Measurements from ENCODE around the gene EPB41L4A.

EPB41L4A gene

DNA sequence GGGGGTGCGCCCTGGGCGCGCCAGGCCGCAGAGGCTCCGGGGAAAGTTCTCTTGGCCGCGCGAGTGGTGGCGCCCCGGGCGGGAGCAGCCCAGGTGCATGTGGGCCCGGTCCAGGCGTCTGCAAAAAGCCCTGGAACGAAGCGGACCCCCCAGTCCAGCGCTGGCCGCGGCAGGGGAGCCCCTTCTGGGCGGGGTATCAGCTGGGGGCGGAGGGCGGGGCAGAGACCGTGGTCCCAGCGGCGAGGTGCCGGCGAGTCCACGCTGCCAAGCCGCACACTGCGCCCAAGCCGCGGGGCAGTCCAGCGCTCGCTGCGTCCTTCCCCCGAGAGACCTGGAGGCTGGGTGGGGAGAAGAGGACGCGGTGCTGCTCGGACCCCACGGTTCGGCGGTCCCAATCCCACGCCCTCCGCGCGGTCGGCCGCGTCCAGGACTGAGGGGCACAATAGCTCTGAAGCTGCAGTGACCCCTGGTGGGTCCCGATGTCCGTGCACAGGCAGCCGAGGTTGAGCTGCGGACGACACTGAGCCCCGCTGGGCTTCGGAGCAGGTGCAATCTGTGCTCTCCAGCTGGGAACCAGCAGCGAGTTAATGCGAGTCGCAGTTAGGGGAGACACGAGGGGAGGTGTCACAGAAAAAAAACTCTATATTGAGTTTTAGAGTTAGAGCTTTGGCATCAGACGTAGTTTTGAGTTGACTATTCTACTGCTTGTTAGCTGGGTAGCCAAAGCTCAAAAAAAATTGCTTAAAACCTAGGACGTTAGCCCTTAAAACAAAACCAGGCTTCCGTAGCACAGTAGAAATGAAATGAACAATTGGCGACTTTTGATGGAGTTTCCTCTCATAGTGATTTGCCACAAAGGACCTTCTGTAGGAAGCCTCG lies 1.1 kb upstream of the EPB41L4A start:
- H3K27me3 ChIP-seq (ENCODE audit: control insufficient read depth in 1 of 2, insufficient read depth in 2 of 2, low read length in 2 of 2), result peaks cover 0 to 22% of the 10 kb centered on the region in 2 donors
- H3K4me1 ChIP-seq (ENCODE audit: control insufficient read depth, insufficient read depth, low read length), result peaks cover 6% of the 10 kb centered on the region
- no peaks in the 10 kb centered on the region for H3K9me3 ChIP-seq (ENCODE audit: control insufficient read depth in 2 of 2, low read length in 2 of 2)
- H3K36me3 ChIP-seq (ENCODE audit: control insufficient read depth in 2 of 2, insufficient read depth in 2 of 2, low read length in 2 of 2), result no peaks in the 10 kb centered on the region
- H3K27ac ChIP-seq (ENCODE audit: low read length), result no peak overlapping the region
- H3K9ac ChIP-seq (ENCODE audit: low read length in 2 of 2), result no peak overlapping the region
- peak overlapping the region; percentile 71 to 80 for H3K4me3 ChIP-seq (ENCODE audit: low read length in 2 of 2)

DNA sequence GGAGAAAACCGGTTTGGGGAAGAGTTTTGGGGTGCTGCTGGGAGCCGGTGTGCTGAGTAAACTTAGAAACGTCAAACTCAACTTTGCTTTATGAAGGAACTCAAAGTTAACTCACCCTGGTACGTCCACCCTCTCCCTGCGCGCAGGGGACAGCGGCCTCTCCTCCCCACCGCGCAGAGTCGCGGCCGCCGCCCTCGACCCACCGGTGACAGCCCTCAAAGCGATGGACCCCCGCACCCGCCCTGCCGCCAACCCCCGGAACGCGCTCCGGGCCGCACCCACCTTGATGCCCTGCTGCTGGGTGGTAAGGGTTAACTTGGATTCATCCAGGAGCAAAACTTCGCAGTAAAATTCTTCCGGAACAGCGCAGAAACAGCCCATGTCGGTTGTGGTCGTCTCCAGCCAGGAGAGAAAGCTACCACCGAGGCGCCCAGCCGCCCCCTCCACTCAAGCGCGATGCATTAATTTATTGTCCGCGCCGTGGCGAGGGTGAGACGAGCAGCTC lies 366 bp downstream of the EPB41L4A start:
- no peaks in the 10 kb centered on the region for H3K9me3 ChIP-seq (ENCODE audit: control insufficient read depth in 2 of 2, low read length in 2 of 2)
- peak overlapping the region; percentile 4 to 30 for H3K9ac ChIP-seq (ENCODE audit: low read length in 2 of 2)
- no peak overlapping the region for H3K27ac ChIP-seq (ENCODE audit: low read length)
- peaks cover 0 to 22% of the 10 kb centered on the region in 2 donors for H3K27me3 ChIP-seq (ENCODE audit: control insufficient read depth in 1 of 2, insufficient read depth in 2 of 2, low read length in 2 of 2)
- peak overlapping the region; percentile 71 to 80 for H3K4me3 ChIP-seq (ENCODE audit: low read length in 2 of 2)
- no peaks in the 10 kb centered on the region for H3K36me3 ChIP-seq (ENCODE audit: control insufficient read depth in 2 of 2, insufficient read depth in 2 of 2, low read length in 2 of 2)
- H3K4me1 ChIP-seq (ENCODE audit: control insufficient read depth, insufficient read depth, low read length), result peaks cover 6% of the 10 kb centered on the region

DNA sequence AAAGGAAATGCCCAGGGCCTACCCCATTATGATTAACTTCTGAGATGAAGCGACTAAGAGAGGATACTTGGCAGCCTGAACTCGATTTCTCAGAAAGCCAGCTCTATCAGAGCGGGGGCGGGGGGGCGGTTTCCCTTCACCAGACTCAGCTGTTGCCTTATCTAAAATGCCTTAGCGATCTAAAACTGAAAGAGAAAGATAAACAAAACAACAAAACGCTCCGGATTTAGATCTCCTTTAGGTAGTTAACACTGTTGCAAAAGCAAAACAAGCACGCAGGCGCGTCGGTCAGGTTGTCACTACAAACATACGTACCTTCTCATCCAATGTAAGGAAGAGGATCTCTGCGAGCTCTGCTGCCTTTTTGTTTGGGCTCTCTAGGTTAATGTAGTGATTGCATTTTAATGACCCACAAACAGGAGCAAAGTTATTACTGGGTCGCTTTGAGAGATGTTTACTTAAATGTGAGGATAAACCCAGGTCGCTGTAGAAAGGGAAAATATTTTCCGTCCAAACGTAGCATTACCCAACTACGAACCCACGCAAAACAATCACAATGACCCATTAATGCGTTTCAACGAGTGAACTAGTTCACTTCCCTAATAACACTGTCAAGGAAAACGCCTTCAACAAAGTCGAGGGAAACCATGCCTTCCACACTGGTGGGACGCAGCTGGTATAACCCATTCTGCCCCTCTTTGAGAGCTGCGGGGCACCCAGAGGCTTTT lies 982 bp downstream of the EPB41L4A start:
- H3K27ac ChIP-seq (ENCODE audit: low read length), result no peak overlapping the region
- H3K4me1 ChIP-seq (ENCODE audit: control insufficient read depth, insufficient read depth, low read length), result peaks cover 6% of the 10 kb centered on the region
- H3K36me3 ChIP-seq (ENCODE audit: control insufficient read depth in 2 of 2, insufficient read depth in 2 of 2, low read length in 2 of 2), result no peaks in the 10 kb centered on the region
- peak overlapping the region; percentile 71 to 80 for H3K4me3 ChIP-seq (ENCODE audit: low read length in 2 of 2)
- H3K9ac ChIP-seq (ENCODE audit: low read length in 2 of 2), result peak overlapping the region; percentile 4 to 30
- no peaks in the 10 kb centered on the region for H3K9me3 ChIP-seq (ENCODE audit: control insufficient read depth in 2 of 2, low read length in 2 of 2)
- H3K27me3 ChIP-seq (ENCODE audit: control insufficient read depth in 1 of 2, insufficient read depth in 2 of 2, low read length in 2 of 2), result peaks cover 0 to 22% of the 10 kb centered on the region in 2 donors

DNA sequence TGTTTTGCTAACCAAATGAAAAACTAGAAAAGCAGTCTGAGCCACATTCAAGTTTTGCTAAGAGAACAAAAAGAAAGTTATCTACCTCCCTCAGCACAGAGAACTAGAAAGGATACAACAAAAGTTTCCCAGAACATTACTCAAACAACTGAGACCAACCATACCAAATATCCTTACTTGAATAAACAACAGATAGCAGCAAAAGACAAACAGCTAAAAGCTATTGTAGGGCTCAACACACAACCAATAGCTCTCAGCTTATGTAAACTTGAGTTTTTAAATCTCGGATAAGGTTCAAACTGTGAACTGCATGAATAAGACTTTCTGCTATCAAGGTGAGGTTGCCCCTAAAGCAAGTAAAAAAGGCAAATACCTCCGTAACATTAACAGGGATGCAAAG lies 3.5 kb downstream of the EPB41L4A start:
- peaks cover 0 to 22% of the 10 kb centered on the region in 2 donors for H3K27me3 ChIP-seq (ENCODE audit: control insufficient read depth in 1 of 2, insufficient read depth in 2 of 2, low read length in 2 of 2)
- H3K27ac ChIP-seq (ENCODE audit: low read length), result no peak overlapping the region
- H3K4me3 ChIP-seq (ENCODE audit: low read length in 2 of 2), result no peak overlapping the region
- no peaks in the 10 kb centered on the region for H3K36me3 ChIP-seq (ENCODE audit: control insufficient read depth in 2 of 2, insufficient read depth in 2 of 2, low read length in 2 of 2)
- peaks cover 6% of the 10 kb centered on the region for H3K4me1 ChIP-seq (ENCODE audit: control insufficient read depth, insufficient read depth, low read length)
- no peaks in the 10 kb centered on the region for H3K9me3 ChIP-seq (ENCODE audit: control insufficient read depth in 2 of 2, low read length in 2 of 2)
- no peak overlapping the region for H3K9ac ChIP-seq (ENCODE audit: low read length in 2 of 2)

DNA sequence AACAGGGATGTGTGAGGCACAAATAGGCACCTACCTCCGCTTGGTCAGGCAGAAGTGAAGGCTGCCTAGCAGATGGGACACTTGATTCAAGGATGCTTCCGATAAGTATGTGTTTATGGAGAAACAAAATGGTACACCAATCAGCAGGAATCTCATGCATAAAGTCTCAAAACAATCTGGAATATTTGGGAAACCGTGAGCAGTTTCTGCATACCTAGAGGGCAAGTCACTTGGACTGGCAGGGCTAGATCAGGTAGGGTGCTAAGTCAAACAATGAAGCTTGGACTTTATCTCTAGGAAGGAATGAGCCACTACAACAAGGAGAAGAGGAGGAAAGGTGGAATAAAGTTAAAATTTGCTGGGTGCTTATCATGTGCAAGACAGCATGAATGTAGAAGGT lies 5.5 kb downstream of the EPB41L4A start:
- H3K9me3 ChIP-seq (ENCODE audit: control insufficient read depth in 2 of 2, low read length in 2 of 2), result no peaks in the 10 kb centered on the region
- H3K27ac ChIP-seq (ENCODE audit: low read length), result no peak overlapping the region
- H3K4me3 ChIP-seq (ENCODE audit: low read length in 2 of 2), result no peak overlapping the region
- peaks cover 0 to 9% of the 10 kb centered on the region in 2 donors for H3K27me3 ChIP-seq (ENCODE audit: control insufficient read depth in 1 of 2, insufficient read depth in 2 of 2, low read length in 2 of 2)
- H3K9ac ChIP-seq (ENCODE audit: low read length in 2 of 2), result no peak overlapping the region
- no peaks in the 10 kb centered on the region for H3K36me3 ChIP-seq (ENCODE audit: control insufficient read depth in 2 of 2, insufficient read depth in 2 of 2, low read length in 2 of 2)
- peaks cover under 1% of the 10 kb centered on the region for H3K4me1 ChIP-seq (ENCODE audit: control insufficient read depth, insufficient read depth, low read length)

DNA sequence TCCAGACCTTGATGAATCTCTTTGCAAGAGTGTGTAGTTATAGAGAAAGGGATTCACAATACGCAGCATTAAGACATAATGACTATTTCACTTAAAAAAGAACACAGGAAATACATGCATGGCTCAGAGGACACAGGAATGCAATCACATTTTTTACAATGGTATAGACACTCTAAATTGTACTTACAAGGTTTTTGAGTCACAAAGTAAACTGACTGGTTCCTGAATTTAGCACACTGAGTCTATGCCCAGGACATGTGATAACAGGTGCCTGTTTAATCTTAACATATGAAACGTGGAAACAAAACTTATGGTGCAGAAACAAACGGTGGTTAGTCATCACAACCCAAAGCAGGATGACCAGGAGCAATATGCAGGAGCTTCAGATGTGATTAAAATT lies 6.7 kb downstream of the EPB41L4A start:
- Histone ChIP-seq H3K4me1 (ENCODE audit: control insufficient read depth, insufficient read depth, low read length) (no peaks in the 10 kb centered on the region), H3K9me3 (ENCODE audit: control insufficient read depth in 2 of 2, low read length in 2 of 2) (no peaks in the 10 kb centered on the region), H3K36me3 (ENCODE audit: control insufficient read depth in 2 of 2, insufficient read depth in 2 of 2, low read length in 2 of 2) (no peaks in the 10 kb centered on the region), H3K9ac (ENCODE audit: low read length in 2 of 2) (no peak overlapping the region), H3K27me3 (ENCODE audit: control insufficient read depth in 1 of 2, insufficient read depth in 2 of 2, low read length in 2 of 2) (no peaks in the 10 kb centered on the region), H3K27ac (ENCODE audit: low read length) (no peak overlapping the region), H3K4me3 (ENCODE audit: low read length in 2 of 2) (no peak overlapping the region)

DNA sequence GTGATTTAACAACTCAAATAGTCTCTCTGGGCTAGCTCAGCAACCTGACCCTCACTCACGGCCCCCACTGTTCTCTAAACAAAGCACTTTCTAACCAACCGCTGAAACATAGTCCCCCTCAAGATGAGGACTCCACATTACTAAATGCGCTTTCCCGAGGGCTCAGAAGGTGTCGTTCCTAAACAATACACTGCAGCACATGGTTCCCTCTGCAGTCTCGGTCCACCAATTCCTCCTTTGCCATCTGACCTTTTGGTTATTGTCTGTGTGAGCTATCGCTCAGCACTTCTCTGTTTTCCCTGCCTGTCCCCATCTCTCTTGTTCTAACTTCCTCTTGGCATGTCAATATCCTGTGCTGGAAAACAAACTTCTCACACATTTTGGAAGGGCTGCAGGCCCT lies 7.2 kb downstream of the EPB41L4A start:
- H3K36me3 ChIP-seq (ENCODE audit: control insufficient read depth in 2 of 2, insufficient read depth in 2 of 2, low read length in 2 of 2), result no peaks in the 10 kb centered on the region
- H3K27me3 ChIP-seq (ENCODE audit: control insufficient read depth in 1 of 2, insufficient read depth in 2 of 2, low read length in 2 of 2), result no peaks in the 10 kb centered on the region
- no peaks in the 10 kb centered on the region for H3K4me1 ChIP-seq (ENCODE audit: control insufficient read depth, insufficient read depth, low read length)
- H3K9ac ChIP-seq (ENCODE audit: low read length in 2 of 2), result no peak overlapping the region
- no peak overlapping the region for H3K27ac ChIP-seq (ENCODE audit: low read length)
- no peaks in the 10 kb centered on the region for H3K9me3 ChIP-seq (ENCODE audit: control insufficient read depth in 2 of 2, low read length in 2 of 2)
- no peak overlapping the region for H3K4me3 ChIP-seq (ENCODE audit: low read length in 2 of 2)

DNA sequence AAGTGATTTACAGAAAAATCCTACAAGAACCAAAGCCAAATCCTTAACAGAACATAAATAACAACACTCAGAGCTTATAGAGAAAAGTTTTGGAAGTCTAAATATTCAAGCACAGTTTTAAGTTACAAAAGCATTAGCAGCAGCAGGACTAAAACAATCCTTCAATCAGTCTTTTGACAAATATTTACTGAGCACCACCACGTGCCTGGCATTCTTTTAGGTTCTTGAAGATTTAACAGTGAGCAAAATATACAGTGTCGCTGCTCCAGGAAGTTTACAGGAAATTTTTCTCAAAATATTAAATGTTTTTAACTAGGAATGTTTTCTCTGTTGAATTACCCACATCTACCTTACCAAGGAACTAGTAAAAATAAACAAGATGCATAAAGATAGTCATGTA lies 11.4 kb downstream of the EPB41L4A start:
- Histone ChIP-seq H3K27me3 (ENCODE audit: control insufficient read depth in 1 of 2, insufficient read depth in 2 of 2, low read length in 2 of 2) (no peaks in the 10 kb centered on the region), H3K9me3 (ENCODE audit: control insufficient read depth in 2 of 2, low read length in 2 of 2) (no peaks in the 10 kb centered on the region), H3K36me3 (ENCODE audit: control insufficient read depth in 2 of 2, insufficient read depth in 2 of 2, low read length in 2 of 2) (no peaks in the 10 kb centered on the region), H3K9ac (ENCODE audit: low read length in 2 of 2) (no peak overlapping the region), H3K4me3 (ENCODE audit: low read length in 2 of 2) (no peak overlapping the region), H3K27ac (ENCODE audit: low read length) (no peak overlapping the region), H3K4me1 (ENCODE audit: control insufficient read depth, insufficient read depth, low read length) (no peaks in the 10 kb centered on the region)

DNA sequence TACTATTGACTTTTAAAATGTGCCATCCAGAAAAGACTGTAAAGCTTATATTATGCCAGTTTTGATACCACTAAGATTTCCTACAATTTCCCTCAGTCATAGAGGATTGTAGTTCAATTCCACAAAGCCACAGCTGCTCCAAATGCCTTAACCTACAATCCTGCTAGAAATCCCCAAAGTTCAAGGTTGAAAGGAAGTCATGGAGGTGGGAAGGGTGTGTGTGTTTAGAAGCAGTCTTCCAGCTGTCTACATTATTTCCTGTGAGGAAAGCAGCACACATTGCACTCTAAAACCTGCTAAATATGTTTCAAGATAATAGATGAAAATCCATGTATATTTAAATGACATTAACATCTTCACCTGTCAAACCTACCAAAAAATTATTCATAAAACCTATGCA lies 11.8 kb downstream of the EPB41L4A start:
- H3K4me1 ChIP-seq (ENCODE audit: control insufficient read depth, insufficient read depth, low read length), result no peaks in the 10 kb centered on the region
- H3K27ac ChIP-seq (ENCODE audit: low read length), result no peak overlapping the region
- no peak overlapping the region for H3K9ac ChIP-seq (ENCODE audit: low read length in 2 of 2)
- H3K4me3 ChIP-seq (ENCODE audit: low read length in 2 of 2), result no peak overlapping the region
- no peaks in the 10 kb centered on the region for H3K36me3 ChIP-seq (ENCODE audit: control insufficient read depth in 2 of 2, insufficient read depth in 2 of 2, low read length in 2 of 2)
- H3K9me3 ChIP-seq (ENCODE audit: control insufficient read depth in 2 of 2, low read length in 2 of 2), result no peaks in the 10 kb centered on the region
- no peaks in the 10 kb centered on the region for H3K27me3 ChIP-seq (ENCODE audit: control insufficient read depth in 1 of 2, insufficient read depth in 2 of 2, low read length in 2 of 2)

DNA sequence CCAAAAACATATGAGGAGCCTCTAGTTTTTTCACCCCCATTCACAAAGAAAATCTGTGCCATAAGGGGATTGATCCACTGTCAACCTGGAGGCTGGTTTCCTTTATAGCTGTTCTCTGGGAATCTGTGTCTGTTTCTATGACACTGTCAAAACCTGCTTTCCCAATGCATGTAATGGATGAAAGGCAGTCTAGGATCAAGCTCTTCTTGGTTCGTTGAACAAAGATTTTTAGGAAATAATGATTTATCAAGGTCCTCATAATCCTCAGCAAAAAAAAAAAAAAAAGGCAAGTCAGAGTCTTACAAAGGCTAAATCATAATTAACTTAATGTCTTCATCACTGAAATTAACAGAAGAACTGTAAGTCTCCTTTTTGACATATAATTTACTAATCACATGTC lies 16.0 kb downstream of the EPB41L4A start:
- no peaks in the 10 kb centered on the region for H3K4me1 ChIP-seq (ENCODE audit: control insufficient read depth, insufficient read depth, low read length)
- H3K4me3 ChIP-seq (ENCODE audit: low read length in 2 of 2), result no peak overlapping the region
- no peaks in the 10 kb centered on the region for H3K9me3 ChIP-seq (ENCODE audit: control insufficient read depth in 2 of 2, low read length in 2 of 2)
- H3K27me3 ChIP-seq (ENCODE audit: control insufficient read depth in 1 of 2, insufficient read depth in 2 of 2, low read length in 2 of 2), result no peaks in the 10 kb centered on the region
- no peak overlapping the region for H3K9ac ChIP-seq (ENCODE audit: low read length in 2 of 2)
- no peaks in the 10 kb centered on the region for H3K36me3 ChIP-seq (ENCODE audit: control insufficient read depth in 2 of 2, insufficient read depth in 2 of 2, low read length in 2 of 2)
- H3K27ac ChIP-seq (ENCODE audit: low read length), result no peak overlapping the region
